ENCODE measurements around the gene RASA3. TPM values are rescaled to one million over a fixed set of nuclear protein-coding genes. Genes with fewer than 3 reads are reported as not detected.

RASA3 gene
- total and polyA plus RNA-seq, 10 of the 15 experiments (the other 5 are each of a cell fraction or from before 2014, with no cell fraction given), result 0.79 to 33.9 (median 17.6) TPM

- H3K79me2 ChIP-seq (ENCODE audit: control insufficient read depth, insufficient read depth, low read length), result no peaks in the 10 kb centered on the region; the same call in 1 of the 2 replicates
- H3K9ac ChIP-seq (ENCODE audit: control insufficient read depth, insufficient read depth, low read length), result no peak overlapping the region
- H4K20me1 ChIP-seq (ENCODE audit: control insufficient read depth, insufficient read depth), result 0 out of 2 replicates have a peak, but pooled peaks cover 4% of the 10 kb centered on the region
- in situ Hi-C loops (cut with MboI) (no loop called here), intact Hi-C loops (cut with micrococcal nuclease; ENCODE audit: unreplicated experiment) (no loop called here)
- ATAC-seq (no peak), FAIRE-seq (no peak), DNase-seq (ENCODE audit: low read depth, low spot score) (no peak)
- TF ChIP-seq, protein P1, sequence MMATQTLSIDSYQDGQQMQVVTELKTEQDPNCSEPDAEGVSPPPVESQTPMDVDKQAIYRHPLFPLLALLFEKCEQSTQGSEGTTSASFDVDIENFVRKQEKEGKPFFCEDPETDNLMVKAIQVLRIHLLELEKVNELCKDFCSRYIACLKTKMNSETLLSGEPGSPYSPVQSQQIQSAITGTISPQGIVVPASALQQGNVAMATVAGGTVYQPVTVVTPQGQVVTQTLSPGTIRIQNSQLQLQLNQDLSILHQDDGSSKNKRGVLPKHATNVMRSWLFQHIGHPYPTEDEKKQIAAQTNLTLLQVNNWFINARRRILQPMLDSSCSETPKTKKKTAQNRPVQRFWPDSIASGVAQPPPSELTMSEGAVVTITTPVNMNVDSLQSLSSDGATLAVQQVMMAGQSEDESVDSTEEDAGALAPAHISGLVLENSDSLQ (IDR thresholded peaks at IDR 0.05), result no peak
- H3K27me3 ChIP-seq (replicated peaks in 1 of 2; ENCODE audit: control insufficient read depth in 2 of 2, insufficient read depth in 2 of 2, low read length in 1 of 2), result no peaks in the 10 kb centered on the region
- WGBS (ENCODE audit: insufficient coverage, insufficient replicate concordance, low lambda C conversion rate, missing lambda C conversion rate), result 88% methylated on average over 27 of the region's 27 CpGs
- ChIA-PET SMC1A (ENCODE audit: uncharacterized antibody, unreplicated experiment) (no interaction called here), CTCF (no interaction called here), RAD21 (ENCODE audit: unreplicated experiment) (no interaction called here), POLR2A (no interaction called here)
- H3K9me3 ChIP-seq (replicated peaks; ENCODE audit: control insufficient read depth, insufficient read depth, low read length), result peaks cover 1% of the 10 kb centered on the region; the same call in 1 of the 3 replicates
- no peak overlapping the region for H2AFZ ChIP-seq (ENCODE audit: control insufficient read depth, low read depth, low read length)
- H3K4me3 ChIP-seq, result no peak overlapping the region
- H3K4me2 ChIP-seq (ENCODE audit: control insufficient read depth, insufficient read depth), result no peak overlapping the region
- H3K36me3 ChIP-seq (ENCODE audit: control insufficient read depth in 2 of 2, insufficient read depth in 2 of 2, low read length in 1 of 2), result peaks cover 0 to 1% of the 10 kb centered on the region in 2 experiments; a peak in 2 of 4 replicates
- BruUV-seq (replicated peaks), result no TSS peak
- no peaks in the 10 kb centered on the region; the same call in 1 of the 2 replicates for H3K4me1 ChIP-seq (ENCODE audit: control insufficient read depth, insufficient read depth, low read length)
- no peak overlapping the region for H3K27ac ChIP-seq (ENCODE audit: control insufficient read depth, insufficient read depth)
These were observed 34.3 kb downstream of the RASA3 start for GRCh38 chr13:114097893-114098688.

DNA sequence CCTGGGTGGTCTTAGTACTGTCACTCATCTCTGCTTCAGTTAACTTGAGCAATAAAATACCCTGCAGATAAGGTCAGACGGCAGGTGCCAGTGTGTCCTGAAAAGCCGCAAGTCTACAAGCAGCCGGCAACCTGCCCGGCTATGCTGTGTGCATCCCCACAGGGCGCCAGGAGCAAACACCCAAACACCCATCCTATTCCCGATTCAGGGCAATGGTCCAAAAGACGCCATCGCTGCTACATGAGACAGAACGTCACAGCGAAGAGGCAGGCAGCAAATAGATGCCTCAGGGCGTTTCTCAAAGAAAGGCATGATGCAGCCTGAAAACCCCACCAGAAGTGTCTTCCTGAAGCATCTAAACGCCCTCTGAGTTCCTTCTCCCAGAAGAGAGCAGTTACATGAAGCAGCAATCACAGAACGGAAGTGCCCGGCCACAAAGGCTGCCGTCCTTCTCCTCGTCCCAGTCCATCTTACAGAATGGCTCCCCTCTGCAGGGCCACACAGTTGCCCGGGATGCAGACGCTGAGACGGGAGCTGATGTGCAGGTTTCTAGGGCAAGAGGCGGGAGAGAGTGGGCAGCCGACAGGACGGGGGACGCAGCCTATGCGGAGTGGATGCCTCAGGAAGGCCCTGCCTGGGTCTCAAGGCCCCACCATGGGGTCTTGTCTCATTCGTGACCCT is 35.1 kb downstream of the RASA3 start:
- Histone ChIP-seq H3K27ac (ENCODE audit: control insufficient read depth, insufficient read depth) (no peak overlapping the region), H4K20me1 (ENCODE audit: control insufficient read depth, insufficient read depth) (0 out of 2 replicates have a peak, but pooled peaks cover 4% of the 10 kb centered on the region), H3K27me3 (replicated peaks in 1 of 2; ENCODE audit: control insufficient read depth in 2 of 2, insufficient read depth in 2 of 2, low read length in 1 of 2) (no peaks in the 10 kb centered on the region), H3K9ac (ENCODE audit: control insufficient read depth, insufficient read depth, low read length) (no peak overlapping the region), H3K4me2 (ENCODE audit: control insufficient read depth, insufficient read depth) (no peak overlapping the region), H2AFZ (ENCODE audit: control insufficient read depth, low read depth, low read length) (no peak overlapping the region), H3K36me3 (ENCODE audit: control insufficient read depth in 2 of 2, insufficient read depth in 2 of 2, low read length in 1 of 2) (peaks cover 0 to 1% of the 10 kb centered on the region in 2 experiments; a peak in 2 of 4 replicates), H3K4me3 (no peak overlapping the region), H3K9me3 (replicated peaks; ENCODE audit: control insufficient read depth, insufficient read depth, low read length) (peaks cover 2% of the 10 kb centered on the region; the same call in 1 of the 3 replicates), H3K4me1 (ENCODE audit: control insufficient read depth, insufficient read depth, low read length) (no peaks in the 10 kb centered on the region; the same call in 1 of the 2 replicates), H3K79me2 (ENCODE audit: control insufficient read depth, insufficient read depth, low read length) (no peaks in the 10 kb centered on the region; the same call in 1 of the 2 replicates)
- BruUV-seq (replicated peaks), result no TSS peak
- intact Hi-C loops (cut with micrococcal nuclease; ENCODE audit: unreplicated experiment) (no loop called here), in situ Hi-C loops (cut with MboI) (no loop called here)
- ChIA-PET SMC1A (ENCODE audit: uncharacterized antibody, unreplicated experiment) (no interaction called here), CTCF (no interaction called here), POLR2A (no interaction called here), RAD21 (ENCODE audit: unreplicated experiment) (no interaction called here)
- no peak for DNase-seq (ENCODE audit: low read depth, low spot score)
- WGBS (ENCODE audit: insufficient coverage, insufficient replicate concordance, low lambda C conversion rate, missing lambda C conversion rate), result 86% methylated on average over 25 of the region's 25 CpGs
- ATAC-seq, result no peak
- FAIRE-seq, result no peak
- TF ChIP-seq BRCA1 (IDR thresholded peaks at IDR 0.05; ENCODE audit: low read depth, low read length) (no peak), ASH2L (IDR thresholded peaks at IDR 0.05; ENCODE audit: borderline replicate concordance, low read depth) (no peak), RAD51 (IDR thresholded peaks at IDR 0.05) (no peak), NR2C2 (IDR thresholded peaks at IDR 0.05; ENCODE audit: borderline replicate concordance, control insufficient read depth, insufficient read length, low read depth) (no peak), PML (IDR thresholded peaks at IDR 0.05; ENCODE audit: low read length) (no peak), IRF3 (IDR thresholded peaks at IDR 0.05) (no peak)
- TF ChIP-seq, protein P2, sequence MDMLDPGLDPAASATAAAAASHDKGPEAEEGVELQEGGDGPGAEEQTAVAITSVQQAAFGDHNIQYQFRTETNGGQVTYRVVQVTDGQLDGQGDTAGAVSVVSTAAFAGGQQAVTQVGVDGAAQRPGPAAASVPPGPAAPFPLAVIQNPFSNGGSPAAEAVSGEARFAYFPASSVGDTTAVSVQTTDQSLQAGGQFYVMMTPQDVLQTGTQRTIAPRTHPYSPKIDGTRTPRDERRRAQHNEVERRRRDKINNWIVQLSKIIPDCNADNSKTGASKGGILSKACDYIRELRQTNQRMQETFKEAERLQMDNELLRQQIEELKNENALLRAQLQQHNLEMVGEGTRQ (IDR thresholded peaks at IDR 0.05; ENCODE audit: borderline replicate concordance, low read depth, low read length), result no peak
- TF ChIP-seq, protein P3, sequence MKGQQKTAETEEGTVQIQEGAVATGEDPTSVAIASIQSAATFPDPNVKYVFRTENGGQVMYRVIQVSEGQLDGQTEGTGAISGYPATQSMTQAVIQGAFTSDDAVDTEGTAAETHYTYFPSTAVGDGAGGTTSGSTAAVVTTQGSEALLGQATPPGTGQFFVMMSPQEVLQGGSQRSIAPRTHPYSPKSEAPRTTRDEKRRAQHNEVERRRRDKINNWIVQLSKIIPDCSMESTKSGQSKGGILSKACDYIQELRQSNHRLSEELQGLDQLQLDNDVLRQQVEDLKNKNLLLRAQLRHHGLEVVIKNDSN (IDR thresholded peaks at IDR 0.05; ENCODE audit: borderline replicate concordance, extremely low read length, insufficient read depth, low read depth, low read length), result no peak

Data from GM12878 (cell line).